Panc1 (cell line): ENCODE data around the gene HOXA4. TPM values are rescaled to one million over a fixed set of nuclear protein-coding genes. Genes with fewer than 3 reads are reported as not detected.

Experiments
- ATAC-seq: fragments of 200-7000 bp; cut with Tn5 transposase; 2 replicates; pipeline ENCODE4 v1.9.1; 2020; ENCODE audit warnings: mild to moderate bottlenecking, moderate library complexity
- BruUV-seq: library from RNA; stranded (reverse); fragments of 400-500 nt; replicated peaks from 2 replicates; lab custom pipeline; 2021; lab: Mats Ljungman, UMichigan
- CTCF ChIA-PET: fragments of 300-600 bp; sonication (Branson Sonifier 250); formaldehyde crosslinking; loops from one replicate; lab custom pipeline; 2022; ENCODE audit warnings: antibody characterized with exemption; lab: Charles Lee
- POLR2A ChIA-PET: fragments of 300-600 bp; sonication (Branson Sonifier 250); formaldehyde crosslinking; loops from one replicate; lab custom pipeline; 2022; ENCODE audit warnings: antibody characterized with exemption; lab: Charles Lee
- DNase-seq: peaks from one replicate; pipeline ENCODE4 v3.0.0-alpha.2; 2010; ENCODE audit warnings: low read depth, low spot score
- H3K27ac ChIP-seq: 2 replicates; pipeline ENCODE4 v1.5.1; 2011; ENCODE audit warnings: mild to moderate bottlenecking, low read length, inconsistent platforms
- H3K27me3 ChIP-seq: fragments of 200-500 bp; sonication (Bioruptor generic); 2 replicates; pipeline ENCODE4 v1.6.0; 2014; ENCODE audit warnings: low read length, inconsistent platforms; ENCODE audit not compliant: control insufficient read depth, insufficient read depth
- H3K36me3 ChIP-seq: fragments of 200-500 bp; sonication (Bioruptor generic); 2 replicates; pipeline ENCODE4 v1.5.1; 2014; ENCODE audit warnings: inconsistent platforms, mild to moderate bottlenecking, low read length, moderate library complexity; ENCODE audit not compliant: control insufficient read depth, insufficient read depth
- H3K4me1 ChIP-seq: 2 replicates; pipeline ENCODE4 v1.5.1; 2011; ENCODE audit warnings: inconsistent platforms, mild to moderate bottlenecking, low read length, moderate library complexity; ENCODE audit not compliant: control insufficient read depth, insufficient read depth
- H3K4me3 ChIP-seq, 2 experiments: 2 replicates each; pipeline ENCODE4 v1.5.1; 2011 to 2012; ENCODE audit warnings: low read depth in 2 of 2, low read length in 2 of 2, mild to moderate bottlenecking in 2 of 2, inconsistent platforms in 1 of 2, moderate library complexity in 1 of 2
- H3K9me3 ChIP-seq: fragments of 200-500 bp; sonication (Bioruptor generic); 2 replicates; pipeline ENCODE4 v1.5.1; 2014; ENCODE audit warnings: low read depth, mild to moderate bottlenecking, inconsistent platforms, low read length, moderate library complexity; ENCODE audit not compliant: control insufficient read depth, insufficient read depth
- CTCF ChIP-seq: fragments of 450-650 bp; IDR thresholded peaks from 2 replicates; pipeline ENCODE4 v1.5.1; 2017; ENCODE audit warnings: mild to moderate bottlenecking
- POLR2AphosphoS5 ChIP-seq: IDR thresholded peaks from 2 replicates; pipeline ENCODE4 v1.6.1; 2012; ENCODE audit warnings: mild to moderate bottlenecking, low read depth, low read length, moderate library complexity
- REST ChIP-seq, 2 experiments: IDR thresholded peaks; 2 replicates each; pipeline ENCODE4 v1.6.1; 2011 to 2012; ENCODE audit warnings: low read depth in 2 of 2, control low read depth in 1 of 2, low read length in 1 of 2, mild to moderate bottlenecking in 1 of 2, moderate library complexity in 1 of 2; ENCODE audit not compliant: insufficient read depth in 1 of 2
- SIN3A ChIP-seq: IDR thresholded peaks from 2 replicates; pipeline ENCODE4 v1.6.1; 2012; ENCODE audit warnings: low read depth, mild to moderate bottlenecking, low read length, moderate library complexity, borderline replicate concordance; ENCODE audit not compliant: insufficient read depth
- TCF7L2 ChIP-seq: IDR thresholded peaks from 2 replicates; pipeline ENCODE4 v1.6.1; 2011; ENCODE audit warnings: mild to moderate bottlenecking, low read depth, low read length, inconsistent platforms
- in situ Hi-C: cut with HindIII; loops from 2 replicates; pipeline ENCODE4 v1.10.0; 2016; ENCODE audit warnings: low sequenced_read_pairs, low pct_unique_long_range_greater_than_20kb
- intact Hi-C: fragments of 100-400 bp; cut with micrococcal nuclease; formaldehyde crosslinking; loops from one replicate; pipeline ENCODE4 v1.10.0; 2022; ENCODE audit not compliant: unreplicated experiment
- total RNA-seq: library from RNA; stranded (reverse); gene quantifications from one replicate; pipeline ENCODE4 v1.2.1, GENCODE V29; 2021; ENCODE audit not compliant: unreplicated experiment

The HOXA4 gene
- total RNA-seq, 1 experiment from 2014 or later = 0.39 TPM

- H3K9me3 ChIP-seq = no peaks in the 10 kb centered on the region
- no peaks in the 10 kb centered on the region for H3K27me3 ChIP-seq
- peak overlapping the region; percentile 5; the same call in 1 of the 2 replicates for H3K27ac ChIP-seq
- TF ChIP-seq REST (IDR thresholded peaks at IDR 0.05; ENCODE audit: insufficient read depth in 1 of 2, low read depth in 2 of 2, low read length in 1 of 2) = no peak
- TF ChIP-seq TCF7L2 = no peak
- TF ChIP-seq SIN3A = no peak
- TF ChIP-seq POLR2AphosphoS5 = no peak
- in situ Hi-C loops = no loop called here
- H3K4me3 ChIP-seq = no peak overlapping the region
- ChIA-PET POLR2A (no interaction called here), CTCF (no interaction called here)
- intact Hi-C loops = no loop called here
- DNase-seq (no peak), ATAC-seq (no peak)
- H3K36me3 ChIP-seq = no peaks in the 10 kb centered on the region
- no TSS peak for BruUV-seq
- H3K4me1 ChIP-seq = peaks cover 56% of the 10 kb centered on the region
Observed at GRCh38 chr7:27138472-27138871, 7.9 kb upstream of the HOXA4 start.

- no TSS peak for BruUV-seq
- ChIA-PET CTCF (no interaction called here), POLR2A (no interaction called here)
- intact Hi-C loops (no loop called here), in situ Hi-C loops (no loop called here)
- Histone ChIP-seq H3K4me1 (peaks cover 63% of the 10 kb centered on the region), H3K27me3 (no peaks in the 10 kb centered on the region), H3K27ac (peak overlapping the region; percentile 98), H3K4me3 (no peak overlapping the region), H3K9me3 (no peaks in the 10 kb centered on the region), H3K36me3 (no peaks in the 10 kb centered on the region)
- ATAC-seq (no peak), DNase-seq (no peak)
- TF ChIP-seq TCF7L2 (no peak), SIN3A (no peak), CTCF (no peak), POLR2AphosphoS5 (no peak), REST (IDR thresholded peaks at IDR 0.05; ENCODE audit: insufficient read depth in 1 of 2, low read depth in 2 of 2, low read length in 1 of 2) (no peak)
Observed at GRCh38 chr7:27137640-27138315, 7.2 kb upstream of the HOXA4 start.
